SH-SY5Y (cell line): Measurements from ENCODE around the gene ZDHHC4.

ENCODE experiments used
- GATA2 ChIP-seq: IDR thresholded peaks from 2 replicates; pipeline ENCODE4 v1.6.1; 2011; ENCODE audit warnings: mild to moderate bottlenecking, low read depth, low read length
- GATA3 ChIP-seq: IDR thresholded peaks from 2 replicates; pipeline ENCODE4 v1.6.1; 2011; ENCODE audit warnings: low read depth, mild to moderate bottlenecking, low read length, moderate library complexity

- TF ChIP-seq GATA2, result no peak
- TF ChIP-seq GATA3, result no peak
Observed at GRCh38 chr7:6577369-6578113, at the start of gene ZDHHC4.
